ENCODE results near the gene SLFN12L. TPM values are rescaled to one million over a fixed set of nuclear protein-coding genes. Genes with fewer than 3 reads are reported as not detected.

Gene SLFN12L
- total RNA-seq, 3 donors from 2014 or later = 2.9 to 3.5 (median 3.3) TPM

GRCh38 chr17:35448214-35448898, 89.1 kb downstream of the SLFN12L start, which contains the start of gene SLFN13:
Gene SLFN13, minus strand, starts transcription at chr17:35448766. Its CDS starts 3,086 bp downstream, at chr17:35445680.
- peak; percentile 78 to 92 for DNase-seq (ENCODE audit: low spot score in 2 of 2)
- TF ChIP-seq POLR2AphosphoS5 (IDR thresholded peaks at IDR 0.05) = peak in 1 of 3 donors; percentile 54
- no peak for TF ChIP-seq CTCF (IDR thresholded peaks at IDR 0.05)
- TF ChIP-seq POLR2A (IDR thresholded peaks at IDR 0.05) = peak; percentile 45
- Histone ChIP-seq H3K4me1 (peaks cover 0 to 3% of the 10 kb centered on the region in 2 donors), H3K9me3 (no peaks in the 10 kb centered on the region), H3K27me3 (no peaks in the 10 kb centered on the region), H3K27ac (peak within 1 kb of the TSS; percentile 82 to 84), H3K36me3 (no peaks in the 10 kb centered on the region), H3K4me3 (peak within 1 kb of the TSS; percentile 43 to 89 (median 74))
- intact Hi-C loops (cut with DNase I; ENCODE audit: low total_unique reads) = no loop called here

- Histone ChIP-seq H3K27ac (peak overlapping the region; percentile 20 to 82), H3K9me3 (no peaks in the 10 kb centered on the region), H3K4me1 (peaks cover 0 to 3% of the 10 kb centered on the region in 2 donors), H3K4me3 (peak overlapping the region in 2 of 3 donors; percentile 74 to 89), H3K36me3 (no peaks in the 10 kb centered on the region), H3K27me3 (no peaks in the 10 kb centered on the region)
- DNase-seq (ENCODE audit: low spot score in 2 of 2) = no peak
- TF ChIP-seq CTCF (IDR thresholded peaks at IDR 0.05) (no peak), POLR2A (IDR thresholded peaks at IDR 0.05) (no peak), POLR2AphosphoS5 (IDR thresholded peaks at IDR 0.05) (no peak)
- intact Hi-C loops (cut with DNase I; ENCODE audit: low total_unique reads) = loop anchor here (1.0 kb wide), 1 partner anchor 16 kb away; no protein-coding TSS in a partner anchor
Measured at GRCh38 chr17:35447499-35447898, 90.0 kb downstream of the SLFN12L start.

- no peak for DNase-seq (ENCODE audit: low spot score in 2 of 2)
- H3K27ac ChIP-seq = no peak overlapping the region
- H3K4me3 ChIP-seq = no peak overlapping the region
- TF ChIP-seq CTCF (IDR thresholded peaks at IDR 0.05) = no peak
- no peak for TF ChIP-seq POLR2A (IDR thresholded peaks at IDR 0.05)
- TF ChIP-seq POLR2AphosphoS5 (IDR thresholded peaks at IDR 0.05) = no peak
- H3K27me3 ChIP-seq = no peaks in the 10 kb centered on the region
- H3K4me1 ChIP-seq = peaks cover 0 to 5% of the 10 kb centered on the region in 2 donors
- intact Hi-C loops (cut with DNase I; ENCODE audit: low total_unique reads) = no loop called here
- no peaks in the 10 kb centered on the region for H3K36me3 ChIP-seq
- H3K9me3 ChIP-seq = no peaks in the 10 kb centered on the region
Measured at GRCh38 chr17:35438433-35438832, 99.0 kb downstream of the SLFN12L start.

- H3K27ac ChIP-seq = peak overlapping the region; percentile 82 to 90
- TF ChIP-seq CTCF (IDR thresholded peaks at IDR 0.05) = no peak
- peak in 2 of 3 donors; percentile 11 to 42 for TF ChIP-seq POLR2AphosphoS5 (IDR thresholded peaks at IDR 0.05)
- H3K36me3 ChIP-seq = no peaks in the 10 kb centered on the region
- peak; percentile 70 to 88 for DNase-seq (ENCODE audit: low spot score in 2 of 2)
- H3K4me1 ChIP-seq = peaks cover 0 to 12% of the 10 kb centered on the region in 2 donors
- intact Hi-C loops (cut with DNase I; ENCODE audit: low total_unique reads) = no loop called here
- peak overlapping the region; percentile 47 to 68 (median 61) for H3K4me3 ChIP-seq
- no peaks in the 10 kb centered on the region for H3K27me3 ChIP-seq
- no peaks in the 10 kb centered on the region for H3K9me3 ChIP-seq
Measured at GRCh38 chr17:35433075-35433894, 104.2 kb downstream of the SLFN12L start.

Measured in breast epithelium (tissue), 4 donors.